ENCODE data around the gene PARP12.

The PARP12 gene

GRCh38 chr7:140015471-140015970, 47.2 kb downstream of the PARP12 start:
- no peak for DNase-seq (ENCODE audit: low spot score)

- no peak for DNase-seq (ENCODE audit: low spot score)
Observed at GRCh38 chr7:140014123-140014522, 48.6 kb downstream of the PARP12 start.

GRCh38 chr7:140013676-140014075, 49.1 kb downstream of the PARP12 start:
- DNase-seq (ENCODE audit: low spot score) = no peak

- DNase-seq (ENCODE audit: low spot score) = no peak
Observed at GRCh38 chr7:140010194-140010895, 52.4 kb downstream of the PARP12 start.

- DNase-seq (ENCODE audit: low spot score) = no peak
Observed at GRCh38 chr7:140009735-140010134, 53.0 kb downstream of the PARP12 start.

GRCh38 chr7:140008755-140009610, 53.8 kb downstream of the PARP12 start:
- no peak for DNase-seq (ENCODE audit: low spot score)

- no peak for DNase-seq (ENCODE audit: low spot score)
Observed at GRCh38 chr7:140007051-140007690, 55.6 kb downstream of the PARP12 start.

GRCh38 chr7:140006600-140006999, 56.2 kb downstream of the PARP12 start:
- no peak for DNase-seq (ENCODE audit: low spot score)

GRCh38 chr7:140005754-140006503, 56.8 kb downstream of the PARP12 start:
- peak; percentile 20 for DNase-seq (ENCODE audit: low spot score)

GRCh38 chr7:140005341-140005740, 57.4 kb downstream of the PARP12 start:
- DNase-seq (ENCODE audit: low spot score) = no peak

- DNase-seq (ENCODE audit: low spot score) = no peak
Observed at GRCh38 chr7:140004672-140005071, 58.1 kb downstream of the PARP12 start.

- DNase-seq (ENCODE audit: low spot score) = peak; percentile 83
Observed at GRCh38 chr7:140003913-140004382, 58.8 kb downstream of the PARP12 start.

- no peak for DNase-seq (ENCODE audit: low spot score)
Observed at GRCh38 chr7:140000666-140001268, 62.0 kb downstream of the PARP12 start.

- DNase-seq (ENCODE audit: low spot score) = no peak
Observed at GRCh38 chr7:139999516-139999915, 63.2 kb downstream of the PARP12 start.

GRCh38 chr7:139998572-139998971, 64.2 kb downstream of the PARP12 start:
- DNase-seq (ENCODE audit: low spot score) = no peak

GRCh38 chr7:139995017-139995915, 67.5 kb downstream of the PARP12 start:
- peak; percentile 56 for DNase-seq (ENCODE audit: low spot score)

GRCh38 chr7:139994356-139994755, 68.4 kb downstream of the PARP12 start:
- DNase-seq (ENCODE audit: low spot score) = no peak

GRCh38 chr7:139993592-139993991, 69.2 kb downstream of the PARP12 start:
- no peak for DNase-seq (ENCODE audit: low spot score)

GRCh38 chr7:139993169-139993568, 69.6 kb downstream of the PARP12 start:
- no peak for DNase-seq (ENCODE audit: low spot score)

GRCh38 chr7:139992353-139993044, 70.3 kb downstream of the PARP12 start:
- DNase-seq (ENCODE audit: low spot score) = no peak

Measured in AG08395 (cell line).